Fibroblast of the aortic adventitia (primary cell): ENCODE results near the gene CREB5. TPM values are rescaled to one million over a fixed set of nuclear protein-coding genes. Genes with fewer than 3 reads are reported as not detected.

Source experiments
- total RNA-seq: library from RNA; depleted of rRNA; stranded (reverse); fragments of >200 nt; gene quantifications from 2 replicates; pipeline ENCODE4 v1.2.3, GENCODE V29; 2012; ENCODE audit warnings: low replicate concordance

Gene CREB5
- total RNA-seq, 1 donor, result 5.2 TPM

Other genes starting within 250 kb of the CREB5 start
- gene JAZF1, start 231.7 kb upstream of the CREB5 start, total RNA-seq, result 1.5 and 8.3 TPM in 2 replicates